Neural progenitor cell (in vitro differentiated cells): ENCODE results near the gene TEAD3. TPM values are rescaled to one million over a fixed set of nuclear protein-coding genes. Genes with fewer than 3 reads are reported as not detected.

Experiments
- DNase-seq: peaks from one replicate; pipeline ENCODE4 v3.0.0-alpha.2; 2016; ENCODE audit warnings: low spot score
- H2AFZ ChIP-seq: fragments of 200-600 bp; sonication (generic); replicated peaks from 2 replicates; pipeline ENCODE4 v1.6.1; 2016; ENCODE audit warnings: antibody characterized with exemption
- H3F3A ChIP-seq: fragments of 200-600 bp; sonication (generic); 2 replicates; pipeline ENCODE4 v1.6.1; 2016; ENCODE audit warnings: antibody characterized with exemption, low read depth
- H3K27ac ChIP-seq: fragments of 200-600 bp; sonication (generic); 2 replicates; pipeline ENCODE4 v1.5.1; 2016; ENCODE audit warnings: mild to moderate bottlenecking
- H3K27me3 ChIP-seq: fragments of 200-600 bp; sonication (generic); 2 replicates; pipeline ENCODE4 v1.6.1; 2016; ENCODE audit warnings: mild to moderate bottlenecking, moderate library complexity
- H3K36me3 ChIP-seq: fragments of 200-600 bp; sonication (generic); 2 replicates; pipeline ENCODE4 v1.5.1; 2016
- H3K4me1 ChIP-seq: fragments of 200-600 bp; sonication (generic); 2 replicates; pipeline ENCODE4 v1.6.1; 2016; ENCODE audit warnings: mixed run types
- H3K4me2 ChIP-seq: fragments of 200-600 bp; sonication (generic); 2 replicates; pipeline ENCODE4 v1.6.1; 2016
- H3K4me3 ChIP-seq: fragments of 200-600 bp; sonication (generic); 2 replicates; pipeline ENCODE4 v1.5.1; 2016
- H3K79me2 ChIP-seq: fragments of 200-600 bp; sonication (generic); 2 replicates; pipeline ENCODE4 v1.6.1; 2016; ENCODE audit warnings: low read depth
- H3K9ac ChIP-seq: fragments of 200-600 bp; sonication (generic); 2 replicates; pipeline ENCODE4 v1.6.1; 2016
- H3K9me3 ChIP-seq: fragments of 200-600 bp; sonication (generic); 2 replicates; pipeline ENCODE4 v1.5.1; 2016; ENCODE audit warnings: low read depth
- H4K20me1 ChIP-seq: fragments of 200-600 bp; sonication (generic); 2 replicates; pipeline ENCODE4 v1.6.1; 2016; ENCODE audit warnings: low read depth
- H3K27ac Mint-ChIP-seq: 3 replicates; pipeline ENCODE4 v1.8.0; 2021; ENCODE audit warnings: mixed read lengths
- H3K27me3 Mint-ChIP-seq: 2 replicates; pipeline ENCODE4 v1.8.0; 2022; ENCODE audit warnings: low read depth, mild to moderate bottlenecking, inconsistent platforms, moderate library complexity, mixed read lengths; ENCODE audit not compliant: insufficient read depth
- H3K36me3 Mint-ChIP-seq: 3 replicates; pipeline ENCODE4 v1.8.0; 2021; ENCODE audit warnings: mixed read lengths
- H3K4me1 Mint-ChIP-seq: 3 replicates; pipeline ENCODE4 v1.8.0; 2021; ENCODE audit warnings: mixed read lengths
- H3K4me3 Mint-ChIP-seq: 3 replicates; pipeline ENCODE4 v1.8.0; 2021; ENCODE audit warnings: mild to moderate bottlenecking, moderate library complexity, mixed read lengths
- H3K9me3 Mint-ChIP-seq: 3 replicates; pipeline ENCODE4 v1.8.0; 2020; ENCODE audit warnings: mixed read lengths
- EZH2 ChIP-seq: fragments of 200-600 bp; sonication (generic); IDR thresholded peaks from 2 replicates; pipeline ENCODE4 v1.6.1; 2017; ENCODE audit warnings: antibody characterized with exemption, mild to moderate bottlenecking, moderate library complexity
- EZH2phosphoT487 ChIP-seq: fragments of 200-600 bp; sonication (generic); IDR thresholded peaks from 2 replicates; pipeline ENCODE4 v1.6.1; 2017; ENCODE audit warnings: antibody characterized with exemption
- total RNA-seq: library from RNA; depleted of rRNA; stranded (reverse); fragments of >200 nt; gene quantifications from 2 replicates; pipeline ENCODE4 v1.2.3, GENCODE V29; 2015; ENCODE audit warnings: low replicate concordance
- TF ChIP-seq, protein P1 (sequence below): fragments of 200-600 bp; sonication (generic); IDR thresholded peaks from 2 replicates; pipeline ENCODE4 v1.5.1; 2017; ENCODE audit warnings: antibody characterized with exemption, mild to moderate bottlenecking

Gene TEAD3
- total RNA-seq, 1 donor from 2014 or later: 9.7 TPM

DNA sequence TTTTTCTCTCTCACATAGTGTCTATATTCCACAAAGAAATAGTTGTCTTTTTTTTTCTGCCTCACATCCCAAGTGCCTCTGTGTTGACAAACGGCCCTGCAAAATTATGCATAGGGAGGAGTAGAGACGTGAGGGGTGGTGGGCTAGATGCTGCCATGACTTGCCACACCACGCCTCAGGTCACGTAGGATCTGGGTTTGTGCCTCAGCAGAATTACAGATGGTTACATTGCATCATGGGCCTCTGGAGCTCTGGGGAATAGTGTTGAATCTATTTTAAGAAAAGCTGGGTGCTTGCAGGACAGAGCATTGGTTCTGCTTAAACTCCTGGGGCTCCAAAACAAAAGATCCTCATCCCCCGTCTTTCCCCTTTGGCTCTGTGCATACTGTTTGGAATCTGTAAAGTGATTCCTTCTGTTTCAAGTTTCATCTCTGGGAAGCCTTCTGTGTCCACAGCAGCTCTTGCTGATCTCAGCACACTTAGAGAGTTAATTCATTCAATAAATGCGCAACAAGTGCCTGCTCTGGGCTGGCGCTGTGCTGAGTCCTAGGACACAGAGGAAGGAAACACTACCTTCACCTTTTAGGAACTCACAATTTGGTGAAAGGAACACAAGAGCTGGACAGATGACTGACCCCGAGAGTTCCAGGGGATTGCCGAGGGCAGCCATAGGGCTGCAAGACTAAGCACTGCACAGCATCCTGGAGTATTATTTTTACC, 42.3 kb downstream of the TEAD3 start:
- TF ChIP-seq, protein P1, sequence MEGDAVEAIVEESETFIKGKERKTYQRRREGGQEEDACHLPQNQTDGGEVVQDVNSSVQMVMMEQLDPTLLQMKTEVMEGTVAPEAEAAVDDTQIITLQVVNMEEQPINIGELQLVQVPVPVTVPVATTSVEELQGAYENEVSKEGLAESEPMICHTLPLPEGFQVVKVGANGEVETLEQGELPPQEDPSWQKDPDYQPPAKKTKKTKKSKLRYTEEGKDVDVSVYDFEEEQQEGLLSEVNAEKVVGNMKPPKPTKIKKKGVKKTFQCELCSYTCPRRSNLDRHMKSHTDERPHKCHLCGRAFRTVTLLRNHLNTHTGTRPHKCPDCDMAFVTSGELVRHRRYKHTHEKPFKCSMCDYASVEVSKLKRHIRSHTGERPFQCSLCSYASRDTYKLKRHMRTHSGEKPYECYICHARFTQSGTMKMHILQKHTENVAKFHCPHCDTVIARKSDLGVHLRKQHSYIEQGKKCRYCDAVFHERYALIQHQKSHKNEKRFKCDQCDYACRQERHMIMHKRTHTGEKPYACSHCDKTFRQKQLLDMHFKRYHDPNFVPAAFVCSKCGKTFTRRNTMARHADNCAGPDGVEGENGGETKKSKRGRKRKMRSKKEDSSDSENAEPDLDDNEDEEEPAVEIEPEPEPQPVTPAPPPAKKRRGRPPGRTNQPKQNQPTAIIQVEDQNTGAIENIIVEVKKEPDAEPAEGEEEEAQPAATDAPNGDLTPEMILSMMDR: no peak
- TF ChIP-seq EZH2 (no peak), EZH2phosphoT487 (no peak)
- peaks cover 30% of the 10 kb centered on the region for H3K4me1 ChIP-seq
- Mint-ChIP-seq H3K9me3 (no peaks in the 10 kb centered on the region), H3K4me1 (peaks cover 38% of the 10 kb centered on the region), H3K27ac (peak overlapping the region; percentile 42), H3K4me3 (peak overlapping the region; percentile 83), H3K27me3 (peaks cover 9% of the 10 kb centered on the region), H3K36me3 (peaks cover 15% of the 10 kb centered on the region)
- no peak overlapping the region for H3K9ac ChIP-seq
- no peaks in the 10 kb centered on the region for H3K9me3 ChIP-seq
- peak overlapping the region; percentile 55 for H3K4me3 ChIP-seq
- DNase-seq: peak; percentile 39
- H3K27me3 ChIP-seq: peaks cover 32% of the 10 kb centered on the region
- no peaks in the 10 kb centered on the region for H3K79me2 ChIP-seq
- peak overlapping the region; percentile 64 for H3K27ac ChIP-seq
- peak overlapping the region; percentile 88 for H3K4me2 ChIP-seq
- no peak overlapping the region for H2AFZ ChIP-seq
- no peaks in the 10 kb centered on the region for H3K36me3 ChIP-seq
- H3F3A ChIP-seq: peaks cover 25% of the 10 kb centered on the region
- H4K20me1 ChIP-seq: peaks cover 2% of the 10 kb centered on the region

DNA sequence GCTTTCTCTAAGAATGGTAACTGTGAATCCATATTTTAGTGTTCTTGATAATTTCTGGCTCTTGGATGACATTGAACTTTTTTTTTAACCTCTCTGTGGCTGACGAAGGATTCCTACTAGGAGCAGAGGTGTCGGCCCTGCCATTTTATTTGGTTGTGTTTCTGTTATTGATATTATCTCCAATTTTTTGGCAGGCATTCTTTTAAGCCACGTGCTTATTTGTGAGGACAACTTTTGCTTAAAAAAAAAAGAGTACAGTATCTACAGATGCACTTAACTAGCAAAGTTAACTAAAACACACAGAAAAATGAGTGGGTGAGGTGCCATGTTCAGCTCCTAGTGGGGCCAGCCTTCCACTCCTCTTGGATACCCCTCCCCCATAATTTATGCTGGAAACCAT, 43.6 kb downstream of the TEAD3 start:
- Histone ChIP-seq H3K4me1 (peaks cover 30% of the 10 kb centered on the region), H3K27ac (no peak overlapping the region), H2AFZ (no peak overlapping the region), H3K9me3 (no peaks in the 10 kb centered on the region), H3K79me2 (no peaks in the 10 kb centered on the region), H3F3A (peaks cover 25% of the 10 kb centered on the region), H3K4me3 (peak overlapping the region; percentile 55), H3K27me3 (peaks cover 32% of the 10 kb centered on the region), H3K4me2 (peak overlapping the region; percentile 88), H3K9ac (no peak overlapping the region), H3K36me3 (no peaks in the 10 kb centered on the region), H4K20me1 (peaks cover 2% of the 10 kb centered on the region)
- peak overlapping the region; percentile 83 for H3K4me3 Mint-ChIP-seq
- peaks cover 9% of the 10 kb centered on the region for H3K36me3 Mint-ChIP-seq
- no peak for DNase-seq
- peaks cover 38% of the 10 kb centered on the region for H3K4me1 Mint-ChIP-seq
- H3K9me3 Mint-ChIP-seq: no peaks in the 10 kb centered on the region
- no peak for TF ChIP-seq EZH2phosphoT487
- no peak for TF ChIP-seq EZH2
- TF ChIP-seq, protein P1: no peak
- peaks cover 9% of the 10 kb centered on the region for H3K27me3 Mint-ChIP-seq
- no peak overlapping the region for H3K27ac Mint-ChIP-seq

DNA sequence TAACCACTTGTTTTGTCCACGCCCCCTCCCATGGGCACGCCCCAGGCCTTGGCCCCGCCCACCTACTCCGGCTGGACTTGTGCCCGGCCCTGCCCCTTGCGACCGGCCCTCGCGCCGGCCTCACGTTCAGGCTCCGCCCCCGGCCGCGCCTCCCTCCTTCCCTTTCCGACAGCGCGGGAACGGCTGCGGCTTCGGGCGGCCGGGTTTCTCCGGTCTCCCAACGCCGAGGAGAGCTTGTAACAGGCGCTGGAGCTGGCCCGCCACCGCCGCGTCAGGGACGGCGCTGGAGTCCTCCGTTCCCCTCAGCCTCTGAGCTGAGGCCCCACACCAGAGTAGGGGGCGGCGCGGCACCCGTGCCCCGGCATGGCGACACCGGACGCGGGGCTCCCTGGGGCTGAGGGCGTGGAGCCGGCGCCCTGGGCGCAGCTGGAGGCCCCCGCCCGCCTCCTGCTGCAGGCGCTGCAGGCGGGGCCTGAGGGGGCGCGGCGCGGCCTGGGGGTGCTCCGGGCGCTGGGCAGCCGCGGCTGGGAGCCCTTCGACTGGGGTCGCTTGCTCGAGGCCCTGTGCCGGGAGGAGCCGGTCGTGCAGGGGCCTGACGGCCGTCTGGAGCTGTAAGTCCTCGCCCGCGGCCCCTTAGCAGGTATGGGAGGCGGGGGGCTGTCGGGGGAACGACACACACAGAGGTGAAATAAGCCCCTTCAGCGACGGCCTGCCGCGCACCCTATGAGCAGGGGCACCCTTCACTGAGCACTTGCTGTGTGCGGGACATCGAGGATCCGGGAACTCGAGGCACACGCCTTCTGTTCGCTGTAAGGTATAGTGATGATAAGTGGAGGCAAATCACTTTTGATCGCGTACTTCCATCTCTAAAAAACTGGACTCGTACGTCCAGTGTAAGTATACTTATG, 44.4 kb downstream of the TEAD3 start, which contains the start of gene FANCE:
TSS of gene FANCE (plus strand) at position 156 of the 908 bp plus-strand sequence. CDS start at position 364, 208 bp downstream.
- peaks cover 25% of the 10 kb centered on the region for H3F3A ChIP-seq
- peak within 1 kb of the TSS; percentile 88 for H3K4me2 ChIP-seq
- Mint-ChIP-seq H3K36me3 (peaks cover 9% of the 10 kb centered on the region), H3K27ac (no peak within 1 kb of the TSS), H3K9me3 (no peaks in the 10 kb centered on the region), H3K27me3 (peaks cover 13% of the 10 kb centered on the region), H3K4me1 (peaks cover 38% of the 10 kb centered on the region), H3K4me3 (peak within 1 kb of the TSS; percentile 83)
- DNase-seq: peak; percentile 99
- peaks cover 32% of the 10 kb centered on the region for H3K27me3 ChIP-seq
- no peaks in the 10 kb centered on the region for H3K79me2 ChIP-seq
- H3K9ac ChIP-seq: peak within 1 kb of the TSS; percentile 24
- H3K27ac ChIP-seq: no peak within 1 kb of the TSS
- no peak for TF ChIP-seq EZH2
- TF ChIP-seq, protein P1: no peak
- no peak for TF ChIP-seq EZH2phosphoT487
- peaks cover 30% of the 10 kb centered on the region for H3K4me1 ChIP-seq
- H2AFZ ChIP-seq: peak within 1 kb of the TSS; percentile 7
- H4K20me1 ChIP-seq: peaks cover 2% of the 10 kb centered on the region
- no peaks in the 10 kb centered on the region for H3K9me3 ChIP-seq
- peak within 1 kb of the TSS; percentile 55 for H3K4me3 ChIP-seq
- H3K36me3 ChIP-seq: no peaks in the 10 kb centered on the region
